Suprapubic skin (tissue), 4 donors: ENCODE results near the gene ELK4. TPM values are rescaled to one million over a fixed set of nuclear protein-coding genes. Genes with fewer than 3 reads are reported as not detected.

ENCODE experiments used
- DNase-seq, 2 donors: peaks; one replicate each; pipeline ENCODE4 v3.0.0-alpha.2; 2019; ENCODE audit warnings: low spot score in 2 of 2
- H3K27ac ChIP-seq: fragments of 200-600 bp; sonication (generic); one replicate; pipeline ENCODE4 v1.5.1; 2019
- H3K27me3 ChIP-seq: fragments of 200-600 bp; sonication (generic); one replicate; pipeline ENCODE4 v1.5.1; 2019
- H3K36me3 ChIP-seq: fragments of 200-600 bp; sonication (generic); one replicate; pipeline ENCODE4 v1.5.1; 2019
- H3K4me1 ChIP-seq: fragments of 200-600 bp; sonication (generic); one replicate; pipeline ENCODE4 v1.5.1; 2019
- H3K4me3 ChIP-seq: fragments of 200-600 bp; sonication (generic); one replicate; pipeline ENCODE4 v1.5.1; 2019; ENCODE audit warnings: mild to moderate bottlenecking
- H3K9me3 ChIP-seq: fragments of 200-600 bp; sonication (generic); one replicate; pipeline ENCODE4 v1.5.1; 2019
- EP300 ChIP-seq: sonication (generic); formaldehyde crosslinking; IDR thresholded peaks from one replicate; pipeline ENCODE4 v1.6.1; 2017; ENCODE audit warnings: antibody characterized with exemption
- POLR2A ChIP-seq, 2 donors: fragments of 450-650 bp; IDR thresholded peaks; one replicate each; pipeline ENCODE4 v1.6.1; 2017; ENCODE audit warnings: antibody characterized with exemption in 2 of 2, mild to moderate bottlenecking in 2 of 2, moderate library complexity in 2 of 2
- POLR2AphosphoS5 ChIP-seq, 3 donors: sonication (generic); formaldehyde crosslinking; IDR thresholded peaks; one replicate each; pipeline ENCODE4 v1.6.1; 2017; ENCODE audit warnings: antibody characterized with exemption in 3 of 3
- WGBS: methylation state at CpG from one replicate; pipeline ENCODE4 v1.1.5; 2018; 5-methylcytosine and 5-hydroxymethylcytosine counted together
- total RNA-seq, 4 donors: library from RNA; depleted of rRNA; stranded (reverse); fragments of >200 nt; gene quantifications; one replicate each; pipeline ENCODE4 v1.1.0, GENCODE V29; 2016
- TF ChIP-seq, protein P1 (sequence below), 2 donors: fragments of 200-600 bp in 1 of 2; fragments of 450-650 bp in 1 of 2; sonication (generic) in 1 of 2; IDR thresholded peaks; one replicate each; pipeline ENCODE4 v1.5.1; 2016 to 2019; ENCODE audit warnings: antibody characterized with exemption in 2 of 2, mild to moderate bottlenecking in 1 of 2, moderate library complexity in 1 of 2

Gene ELK4
- total RNA-seq, 4 donors from 2014 or later: 30.9 to 52.6 (median 43.8) TPM

- TF ChIP-seq, protein P1, sequence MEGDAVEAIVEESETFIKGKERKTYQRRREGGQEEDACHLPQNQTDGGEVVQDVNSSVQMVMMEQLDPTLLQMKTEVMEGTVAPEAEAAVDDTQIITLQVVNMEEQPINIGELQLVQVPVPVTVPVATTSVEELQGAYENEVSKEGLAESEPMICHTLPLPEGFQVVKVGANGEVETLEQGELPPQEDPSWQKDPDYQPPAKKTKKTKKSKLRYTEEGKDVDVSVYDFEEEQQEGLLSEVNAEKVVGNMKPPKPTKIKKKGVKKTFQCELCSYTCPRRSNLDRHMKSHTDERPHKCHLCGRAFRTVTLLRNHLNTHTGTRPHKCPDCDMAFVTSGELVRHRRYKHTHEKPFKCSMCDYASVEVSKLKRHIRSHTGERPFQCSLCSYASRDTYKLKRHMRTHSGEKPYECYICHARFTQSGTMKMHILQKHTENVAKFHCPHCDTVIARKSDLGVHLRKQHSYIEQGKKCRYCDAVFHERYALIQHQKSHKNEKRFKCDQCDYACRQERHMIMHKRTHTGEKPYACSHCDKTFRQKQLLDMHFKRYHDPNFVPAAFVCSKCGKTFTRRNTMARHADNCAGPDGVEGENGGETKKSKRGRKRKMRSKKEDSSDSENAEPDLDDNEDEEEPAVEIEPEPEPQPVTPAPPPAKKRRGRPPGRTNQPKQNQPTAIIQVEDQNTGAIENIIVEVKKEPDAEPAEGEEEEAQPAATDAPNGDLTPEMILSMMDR (IDR thresholded peaks at IDR 0.05): no peak
- TF ChIP-seq EP300: no peak
- no peak for TF ChIP-seq POLR2AphosphoS5 (IDR thresholded peaks at IDR 0.05)
- TF ChIP-seq POLR2A (IDR thresholded peaks at IDR 0.05): no peak
- DNase-seq: no peak
- Histone ChIP-seq H3K27me3 (no peaks in the 10 kb centered on the region), H3K36me3 (peaks cover 12% of the 10 kb centered on the region), H3K4me3 (no peak overlapping the region), H3K9me3 (no peaks in the 10 kb centered on the region), H3K4me1 (peaks cover 22% of the 10 kb centered on the region), H3K27ac (peak overlapping the region; percentile 16)
- WGBS: 45% methylated on average over 2 of the region's 2 CpGs
These were observed 21.8 kb downstream of the ELK4 start for GRCh38 chr1:205610036-205610435.

- Histone ChIP-seq H3K27me3 (no peaks in the 10 kb centered on the region), H3K4me3 (no peak overlapping the region), H3K4me1 (peaks cover 20% of the 10 kb centered on the region), H3K9me3 (no peaks in the 10 kb centered on the region), H3K36me3 (peaks cover 14% of the 10 kb centered on the region), H3K27ac (no peak overlapping the region)
- no peak for DNase-seq
- WGBS: 86% methylated on average over 5 of the region's 5 CpGs
- TF ChIP-seq EP300 (no peak), POLR2A (IDR thresholded peaks at IDR 0.05) (no peak), POLR2AphosphoS5 (IDR thresholded peaks at IDR 0.05) (no peak)
- TF ChIP-seq, protein P1 (IDR thresholded peaks at IDR 0.05): no peak
These were observed 26.8 kb downstream of the ELK4 start for GRCh38 chr1:205604825-205605505.

DNA sequence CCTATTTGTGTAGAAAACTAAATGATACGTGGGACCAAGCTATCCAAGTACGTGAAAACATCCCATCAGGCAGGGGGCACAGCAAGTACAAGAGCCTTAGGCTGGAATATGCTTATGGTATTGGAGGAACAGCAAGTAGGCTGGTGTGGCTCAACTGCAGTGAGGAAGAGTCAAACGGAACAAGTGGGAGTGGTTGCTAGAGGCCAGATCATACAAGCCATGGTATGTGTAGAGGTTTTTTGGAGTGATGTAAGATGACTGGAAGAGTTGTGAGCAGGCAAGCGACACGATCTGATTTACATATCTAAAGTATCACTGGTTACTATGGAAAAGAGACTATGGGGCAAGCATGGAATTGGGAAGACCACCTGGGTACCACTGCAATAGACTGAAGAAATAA is 27.8 kb downstream of the ELK4 start:
- Histone ChIP-seq H3K4me3 (no peak overlapping the region), H3K9me3 (no peaks in the 10 kb centered on the region), H3K36me3 (peaks cover 14% of the 10 kb centered on the region), H3K27me3 (no peaks in the 10 kb centered on the region), H3K4me1 (peaks cover 24% of the 10 kb centered on the region), H3K27ac (no peak overlapping the region)
- DNase-seq: no peak
- WGBS: 65% methylated on average over 5 of the region's 5 CpGs
- TF ChIP-seq POLR2AphosphoS5 (IDR thresholded peaks at IDR 0.05): no peak
- no peak for TF ChIP-seq EP300
- TF ChIP-seq, protein P1 (IDR thresholded peaks at IDR 0.05): no peak
- no peak for TF ChIP-seq POLR2A (IDR thresholded peaks at IDR 0.05)

GRCh38 chr1:205601205-205601604 is 30.6 kb downstream of the ELK4 start:
- TF ChIP-seq POLR2AphosphoS5 (IDR thresholded peaks at IDR 0.05): no peak
- TF ChIP-seq POLR2A (IDR thresholded peaks at IDR 0.05): no peak
- TF ChIP-seq, protein P1 (IDR thresholded peaks at IDR 0.05): no peak
- no peak for TF ChIP-seq EP300
- peaks cover 14% of the 10 kb centered on the region for H3K36me3 ChIP-seq
- 90% methylated on average over 4 of the region's 4 CpGs for WGBS
- no peak overlapping the region for H3K4me3 ChIP-seq
- no peaks in the 10 kb centered on the region for H3K9me3 ChIP-seq
- no peak overlapping the region for H3K27ac ChIP-seq
- H3K4me1 ChIP-seq: peaks cover 36% of the 10 kb centered on the region
- no peak for DNase-seq
- no peaks in the 10 kb centered on the region for H3K27me3 ChIP-seq

- DNase-seq: no peak
- 55% methylated on average over 1 of the region's 1 CpG for WGBS
These were observed 31.7 kb downstream of the ELK4 start for GRCh38 chr1:205600085-205600484.

More at GRCh38 chr1:205600085-205600484, 31.7 kb downstream of the ELK4 start:
- peak overlapping the region; percentile 63 for H3K27ac ChIP-seq
- H3K9me3 ChIP-seq: no peaks in the 10 kb centered on the region
- peaks cover 14% of the 10 kb centered on the region for H3K36me3 ChIP-seq
- TF ChIP-seq POLR2A (IDR thresholded peaks at IDR 0.05) (no peak), EP300 (no peak), POLR2AphosphoS5 (IDR thresholded peaks at IDR 0.05) (no peak)
- TF ChIP-seq, protein P1 (IDR thresholded peaks at IDR 0.05): no peak
- peaks cover 38% of the 10 kb centered on the region for H3K4me1 ChIP-seq
- H3K4me3 ChIP-seq: no peak overlapping the region
- no peaks in the 10 kb centered on the region for H3K27me3 ChIP-seq
